Activated CD4-positive, alpha-beta T cell treated with anti-CD3 and anti-CD28 coated beads, Interleukin-2, amount 50 U/mL, for 48 hours (primary cell): ENCODE data around the gene ZNF486.
"Not testable (repeated sequence)": the region's sequence is repeated elsewhere in the genome, so short reads cannot be mapped to it uniquely, and the experiment has no call there.

ENCODE experiments used
- DNase-seq, 2 experiments: peaks; one replicate each; pipeline ENCODE4 v3.0.0-alpha.2; 2020

ZNF486 gene

GRCh38 chr19:20167020-20167644 lies at the start of gene ZNF486:
Gene ZNF486 (plus strand): TSS chr19:20167214. CDS start chr19:20167331, 117 bp downstream.
- peak; percentile 92 to 95 for DNase-seq

GRCh38 chr19:20118064-20118839 lies 48.8 kb upstream of the ZNF486 start:
- DNase-seq, result not testable (repeated sequence)

GRCh38 chr19:20124879-20125278 lies 42.1 kb upstream of the ZNF486 start:
- DNase-seq, result no peak

- DNase-seq, result not testable (repeated sequence)
Measured at GRCh38 chr19:20132933-20133332, 34.1 kb upstream of the ZNF486 start.

GRCh38 chr19:20137714-20138113 lies 29.3 kb upstream of the ZNF486 start:
- DNase-seq, result not testable (repeated sequence)

- no peak for DNase-seq
Measured at GRCh38 chr19:20151617-20152145, 15.3 kb upstream of the ZNF486 start.

- not testable (repeated sequence) for DNase-seq
Measured at GRCh38 chr19:20152506-20152905, 14.5 kb upstream of the ZNF486 start.

- no peak for DNase-seq
Measured at GRCh38 chr19:20153281-20153680, 13.7 kb upstream of the ZNF486 start.

GRCh38 chr19:20154636-20155035 lies 12.4 kb upstream of the ZNF486 start:
- DNase-seq, result no peak

- DNase-seq, result no peak
Measured at GRCh38 chr19:20162821-20163220, 4.2 kb upstream of the ZNF486 start.

GRCh38 chr19:20164456-20164855 lies 2.6 kb upstream of the ZNF486 start:
- DNase-seq, result no peak

GRCh38 chr19:20165971-20166592 lies 932 bp upstream of the ZNF486 start:
- DNase-seq, result no peak

- DNase-seq, result no peak
Measured at GRCh38 chr19:20167651-20168122, 673 bp downstream of the ZNF486 start.

- no peak for DNase-seq
Measured at GRCh38 chr19:20171285-20171684, 4.3 kb downstream of the ZNF486 start.

- not testable (repeated sequence) for DNase-seq
Measured at GRCh38 chr19:20175848-20176247, 8.8 kb downstream of the ZNF486 start.

GRCh38 chr19:20179956-20180355 lies 12.9 kb downstream of the ZNF486 start:
- DNase-seq, result not testable (repeated sequence)

GRCh38 chr19:20182222-20182785 lies 15.3 kb downstream of the ZNF486 start:
- no peak for DNase-seq

GRCh38 chr19:20186174-20186573 lies 19.2 kb downstream of the ZNF486 start:
- no peak for DNase-seq

- DNase-seq, result no peak
Measured at GRCh38 chr19:20197747-20198146, 30.7 kb downstream of the ZNF486 start.

- DNase-seq, result no peak
Measured at GRCh38 chr19:20209051-20209450, 42.0 kb downstream of the ZNF486 start.

- not testable (repeated sequence) for DNase-seq
Measured at GRCh38 chr19:20214366-20214765, 47.4 kb downstream of the ZNF486 start.

- DNase-seq, result not testable (repeated sequence)
Measured at GRCh38 chr19:20221605-20222004, 54.6 kb downstream of the ZNF486 start.

- DNase-seq, result no peak
Measured at GRCh38 chr19:20233105-20233504, 66.1 kb downstream of the ZNF486 start.
